CD4-positive, alpha-beta T cell treated with Interferon alpha-2 for 1 hour (primary cell): ENCODE measurements around the gene RPS6KL1.

Experiments used
- DNase-seq, 2 donors: peaks; one replicate each; pipeline ENCODE4 v3.0.0-alpha.2; 2020 to 2022

The RPS6KL1 gene

DNA sequence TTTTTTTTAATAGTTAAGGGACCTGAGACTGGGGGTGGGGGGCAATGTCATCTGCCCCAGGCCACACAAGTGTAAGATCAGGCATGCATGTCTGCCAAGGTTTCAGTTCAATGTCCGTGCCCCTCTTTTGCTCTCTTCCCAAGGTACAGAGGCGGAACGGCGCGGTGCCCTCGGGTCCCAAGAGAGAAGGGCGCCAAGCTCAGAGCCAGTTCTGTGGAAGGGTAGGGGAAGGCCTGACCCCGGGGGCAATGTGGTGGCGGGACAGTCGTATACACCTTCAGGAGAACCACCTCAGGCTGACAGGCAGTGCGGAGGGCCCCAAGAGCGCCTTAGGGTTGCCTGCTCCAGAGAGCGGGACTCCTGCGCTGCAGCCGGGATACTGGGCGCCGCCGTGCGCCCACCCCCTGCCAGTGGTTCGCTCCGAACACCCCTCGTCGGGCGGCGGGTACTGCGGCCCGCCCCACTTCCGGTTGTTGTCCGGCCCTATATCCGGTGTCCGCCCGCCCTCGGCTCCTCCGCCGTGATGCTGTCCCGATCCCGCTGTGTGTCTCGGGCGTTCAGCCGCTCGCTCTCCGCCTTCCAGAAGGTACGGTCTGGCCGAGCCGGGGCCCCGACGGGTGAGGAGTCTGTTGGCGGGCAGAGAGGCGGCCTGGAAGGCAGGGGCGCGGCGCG, 41.5 kb downstream of the RPS6KL1 start, which contains the start of gene DLST:
TSS of gene DLST (plus strand) at position 486 of the 672 bp plus-strand sequence. CDS start at position 524, 38 bp downstream.
- DNase-seq = peak; percentile 78 to 91

DNA sequence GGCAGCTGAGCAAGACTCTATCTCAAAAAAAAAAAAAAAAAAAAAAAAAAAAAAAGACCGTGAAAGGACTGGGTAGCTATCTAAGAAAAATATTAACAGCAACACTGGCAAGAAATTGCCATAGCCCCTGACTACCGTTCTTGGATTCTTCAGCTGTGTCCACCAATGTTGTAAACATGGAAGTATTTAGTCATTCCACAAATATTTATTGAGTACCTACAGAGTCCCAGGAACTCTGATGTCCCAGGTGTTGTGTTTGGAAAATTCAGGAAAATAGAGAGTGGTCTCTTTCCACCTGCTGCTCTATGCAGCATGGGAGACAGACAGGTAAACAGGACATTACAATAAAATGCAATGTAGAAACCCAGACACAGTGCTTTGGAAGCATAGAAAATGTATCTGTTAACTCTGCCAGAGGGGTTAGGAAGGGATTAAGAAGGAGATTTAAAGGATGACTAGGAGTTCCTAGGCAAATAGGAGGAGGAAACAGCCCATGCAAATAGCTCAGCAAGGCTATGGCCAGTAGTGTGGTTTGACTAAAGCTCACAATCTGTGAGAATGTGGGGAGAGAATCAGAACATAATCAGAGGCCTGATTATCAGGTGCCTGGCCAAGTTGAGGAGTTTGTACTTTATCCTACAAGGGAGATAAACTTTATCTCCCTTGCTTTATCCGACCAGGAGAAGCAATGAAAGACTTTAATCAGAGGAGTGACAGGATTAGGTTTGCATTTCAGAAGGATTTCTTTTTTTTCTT, 43.5 kb downstream of the RPS6KL1 start:
- no peak for DNase-seq

DNA sequence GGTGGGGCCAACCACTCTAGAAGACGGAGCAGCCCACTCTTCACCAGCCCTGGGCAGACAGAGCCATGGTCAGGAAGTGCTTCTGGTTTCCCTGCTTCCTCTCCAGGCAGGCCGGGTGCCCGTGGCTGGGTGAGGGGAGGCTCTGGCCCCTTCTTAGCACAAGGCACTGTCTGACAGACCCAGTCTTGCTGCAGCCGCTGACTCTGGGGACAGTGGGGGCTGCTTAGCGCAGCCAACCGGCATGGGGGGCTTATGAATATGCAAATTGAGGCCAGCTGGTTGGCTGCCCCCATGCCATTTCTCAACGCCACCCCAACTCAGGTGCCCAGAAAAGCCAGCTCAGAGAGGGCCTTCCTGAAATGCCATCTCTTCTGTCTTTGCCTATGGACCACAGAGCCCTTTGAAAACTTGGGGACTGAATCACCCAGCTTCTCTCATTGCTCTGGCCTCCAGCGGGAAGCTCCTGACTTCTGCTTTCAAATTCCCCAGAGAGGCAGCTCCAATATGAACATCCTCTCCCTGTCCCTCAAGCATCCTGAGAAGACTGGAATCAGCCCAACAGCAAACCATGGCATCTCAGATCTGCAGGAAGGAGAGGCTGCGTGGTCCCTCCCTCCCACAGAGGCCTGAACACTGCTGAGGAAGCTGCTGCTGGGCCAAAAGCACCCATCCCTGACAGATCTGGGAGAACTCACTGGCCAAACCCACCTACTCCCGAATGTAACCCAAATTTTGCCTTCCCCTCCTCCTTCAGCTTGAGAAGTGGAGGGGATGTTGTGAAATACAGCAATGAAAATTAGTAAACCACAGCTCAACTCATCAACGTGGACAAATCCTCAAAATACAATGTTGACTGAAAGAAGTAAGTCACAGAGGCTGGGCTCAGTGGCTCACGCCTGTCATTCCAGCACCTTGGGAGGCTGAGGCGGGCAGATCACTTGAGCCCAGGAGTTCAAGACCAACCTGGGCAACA, 46.8 kb downstream of the RPS6KL1 start, which contains the start of gene PROX2:
TSS of gene PROX2 (minus strand) at position 205 of the 973 bp plus-strand sequence. CDS start 12,311 bp downstream, outside the sequence.
- peak in 1 of 2 donors; percentile 29 for DNase-seq

DNA sequence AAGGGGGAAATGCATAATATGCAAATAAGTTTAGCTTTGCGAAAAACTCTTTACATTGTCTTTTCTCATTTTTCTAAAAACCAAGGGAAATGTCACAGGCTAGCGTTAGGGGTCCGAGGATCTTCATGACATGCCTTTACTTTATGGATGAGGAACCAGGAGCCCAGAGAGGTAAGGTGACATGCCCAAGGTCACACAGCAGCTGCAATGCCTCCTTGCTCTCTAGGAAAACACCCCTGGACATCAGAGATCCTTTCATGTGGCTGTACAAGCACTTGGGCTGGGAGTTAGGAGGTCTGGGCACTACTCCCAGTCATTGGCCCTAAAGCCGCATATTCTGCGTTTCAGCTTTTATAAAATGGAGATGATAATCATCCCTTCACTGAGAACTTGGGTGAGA, 47.9 kb downstream of the RPS6KL1 start:
- no peak for DNase-seq

DNA sequence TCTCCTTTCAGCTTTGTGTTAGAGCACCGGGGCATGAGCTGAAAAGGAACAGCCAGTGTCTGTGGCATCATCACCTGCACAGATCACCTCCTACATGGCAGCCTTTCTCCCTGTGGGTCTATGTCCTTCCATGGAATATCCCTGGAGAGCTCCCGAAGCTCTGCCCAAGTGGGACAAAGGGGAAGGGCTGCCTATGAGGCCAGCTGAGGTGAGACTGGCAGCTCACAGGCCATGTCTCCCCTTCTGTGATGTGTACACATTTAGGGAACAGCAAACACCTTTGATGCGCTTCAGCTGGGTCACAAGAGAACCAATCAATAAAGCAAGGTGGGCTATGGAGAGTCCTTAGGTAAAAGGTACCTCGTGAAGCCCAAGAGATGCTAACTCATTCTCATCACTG, 51.2 kb downstream of the RPS6KL1 start:
- no peak for DNase-seq

DNA sequence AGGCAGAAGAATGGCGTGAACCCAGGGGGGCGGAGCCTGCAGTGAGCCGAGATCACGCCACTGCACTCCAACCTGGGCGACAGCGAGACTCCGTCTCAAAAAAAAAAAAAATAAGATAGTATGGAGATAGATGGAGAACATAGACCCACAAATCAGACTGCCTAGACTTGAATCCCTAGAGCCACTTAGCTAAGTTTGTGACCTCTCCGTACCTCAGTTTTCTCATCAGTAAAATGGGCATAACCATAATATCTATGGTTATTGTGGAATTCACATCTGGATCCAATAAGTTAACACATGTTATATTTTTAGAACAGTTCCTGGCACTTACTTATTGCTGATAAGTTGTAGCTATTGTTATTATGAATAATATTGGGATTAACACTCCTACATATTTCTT, 54.3 kb downstream of the RPS6KL1 start:
- DNase-seq = no peak

DNA sequence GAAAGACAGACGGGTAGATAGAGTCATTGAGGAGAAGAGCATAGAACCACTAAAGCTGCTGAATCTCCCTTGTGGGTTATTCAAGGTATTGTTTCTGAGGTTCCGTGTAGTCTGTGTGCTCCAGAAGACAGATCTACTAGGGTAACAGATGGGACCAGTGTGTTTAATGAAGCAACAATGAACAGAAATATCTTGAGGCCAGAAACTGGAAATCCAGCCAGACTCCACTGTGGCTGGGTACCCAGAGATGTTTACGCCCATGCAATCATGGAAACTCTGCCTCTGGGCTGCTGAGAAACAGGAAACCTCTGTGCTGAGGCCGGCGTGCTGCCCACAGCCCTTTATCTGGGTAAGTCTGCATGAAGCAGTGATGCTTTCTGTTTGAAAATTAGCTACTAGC, 55.4 kb downstream of the RPS6KL1 start:
- DNase-seq = peak in 1 of 2 donors; percentile 47

DNA sequence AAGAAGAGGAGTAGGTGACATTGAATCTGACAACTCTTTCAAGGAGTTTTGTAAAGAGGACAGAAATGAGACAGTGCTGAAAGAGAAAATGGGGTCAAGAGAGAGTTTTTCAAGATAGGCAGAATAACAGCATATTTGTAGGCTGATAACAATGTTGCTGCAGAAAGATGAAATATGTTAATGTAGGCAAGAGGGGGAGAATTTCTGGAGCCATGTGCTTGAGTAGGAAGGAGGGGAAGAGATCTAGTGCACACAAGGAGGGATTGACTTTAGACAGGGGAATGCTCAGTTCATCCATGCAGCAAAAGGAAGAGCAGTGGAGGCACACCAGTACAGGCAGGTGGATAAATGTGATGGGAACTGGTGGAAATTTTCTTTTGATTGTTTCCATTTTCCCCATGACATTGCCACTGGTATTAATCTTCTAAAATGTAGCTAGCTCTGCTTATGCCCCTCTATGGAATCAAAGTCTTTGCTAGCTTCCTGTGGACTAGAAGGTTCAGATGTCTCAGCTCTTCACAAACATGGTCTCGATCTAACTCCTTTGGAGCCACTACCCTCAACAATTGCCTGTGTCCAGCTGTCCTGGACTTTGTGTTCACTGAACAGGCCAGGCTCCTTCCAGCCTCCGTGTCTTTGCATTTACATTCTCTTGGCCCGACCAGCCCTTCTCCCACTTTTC, 56.2 kb downstream of the RPS6KL1 start:
- DNase-seq = no peak

DNA sequence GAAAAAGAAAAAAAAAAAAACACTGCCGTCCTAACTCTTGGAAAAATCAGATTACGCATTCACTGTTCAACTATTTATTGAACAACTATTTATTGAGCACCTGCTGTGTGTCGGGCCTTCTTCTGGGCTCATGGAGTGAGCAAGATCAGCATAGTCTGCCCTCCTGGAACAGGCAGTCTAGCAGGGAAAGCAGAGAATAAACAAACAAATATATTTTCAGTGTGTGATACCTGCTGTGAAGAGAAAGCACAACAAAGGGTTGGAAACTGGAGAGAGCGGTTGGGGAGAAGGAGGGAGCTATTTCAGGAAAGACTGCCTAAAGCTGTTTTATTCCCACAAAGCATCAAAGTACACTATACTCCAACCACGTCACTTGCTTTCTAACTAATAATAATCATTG, 57.9 kb downstream of the RPS6KL1 start:
- DNase-seq = no peak

DNA sequence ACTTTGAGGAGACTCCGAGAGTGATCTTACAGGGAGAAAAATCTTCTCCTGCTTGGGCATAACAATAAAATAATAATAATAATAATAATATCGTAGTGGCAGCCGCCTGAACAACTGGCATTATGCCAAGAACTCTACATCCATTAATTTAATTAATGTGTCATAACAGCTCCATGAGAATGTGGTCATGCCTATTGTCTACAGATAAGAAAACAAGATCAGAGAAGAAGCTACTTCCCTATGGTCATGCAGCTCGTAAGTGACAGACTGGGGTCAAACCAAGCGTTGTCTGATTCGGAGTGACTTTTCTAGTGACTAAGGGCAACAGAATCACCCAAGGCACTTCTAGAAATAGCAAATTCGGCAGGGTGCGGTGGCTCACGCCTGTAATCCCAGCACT, 58.9 kb downstream of the RPS6KL1 start:
- no peak for DNase-seq

DNA sequence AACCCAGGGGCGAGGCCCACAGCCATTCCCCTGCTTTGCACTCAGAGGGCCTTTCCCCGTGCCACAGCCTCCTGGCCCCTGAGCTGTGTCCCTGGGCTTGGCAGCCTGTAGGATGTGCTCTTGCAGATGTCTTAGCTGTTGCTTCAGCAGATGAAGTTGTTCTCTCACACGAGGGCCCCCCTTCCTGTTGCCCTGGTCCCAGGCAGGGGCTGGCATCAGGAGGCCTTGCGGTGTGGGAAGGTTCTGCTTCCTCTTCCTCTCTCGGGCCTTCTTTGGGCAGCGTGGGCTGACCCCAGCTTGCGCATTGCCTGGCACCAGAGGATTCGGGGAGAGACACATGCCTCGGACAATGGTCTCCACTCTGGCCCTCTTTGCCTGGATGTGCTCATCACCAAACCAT, 59.8 kb downstream of the RPS6KL1 start:
- no peak for DNase-seq

DNA sequence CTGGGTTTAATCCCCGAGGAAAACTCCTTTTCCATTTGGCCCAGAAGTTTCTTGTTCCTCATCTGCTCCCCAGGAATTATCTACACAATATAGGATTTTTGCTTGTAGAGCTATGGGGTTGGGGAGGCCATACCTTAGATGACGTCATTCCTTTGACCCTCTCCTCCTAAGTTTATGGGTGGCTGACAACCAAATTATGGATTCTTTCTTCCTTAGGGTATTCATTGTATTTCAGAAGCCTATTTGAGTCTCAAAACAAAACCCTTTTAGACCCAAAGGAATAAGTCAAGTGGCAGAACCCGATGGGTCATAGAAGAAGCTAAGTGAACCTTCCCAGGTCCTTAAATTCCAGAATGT, 61.3 kb downstream of the RPS6KL1 start:
- DNase-seq = no peak

DNA sequence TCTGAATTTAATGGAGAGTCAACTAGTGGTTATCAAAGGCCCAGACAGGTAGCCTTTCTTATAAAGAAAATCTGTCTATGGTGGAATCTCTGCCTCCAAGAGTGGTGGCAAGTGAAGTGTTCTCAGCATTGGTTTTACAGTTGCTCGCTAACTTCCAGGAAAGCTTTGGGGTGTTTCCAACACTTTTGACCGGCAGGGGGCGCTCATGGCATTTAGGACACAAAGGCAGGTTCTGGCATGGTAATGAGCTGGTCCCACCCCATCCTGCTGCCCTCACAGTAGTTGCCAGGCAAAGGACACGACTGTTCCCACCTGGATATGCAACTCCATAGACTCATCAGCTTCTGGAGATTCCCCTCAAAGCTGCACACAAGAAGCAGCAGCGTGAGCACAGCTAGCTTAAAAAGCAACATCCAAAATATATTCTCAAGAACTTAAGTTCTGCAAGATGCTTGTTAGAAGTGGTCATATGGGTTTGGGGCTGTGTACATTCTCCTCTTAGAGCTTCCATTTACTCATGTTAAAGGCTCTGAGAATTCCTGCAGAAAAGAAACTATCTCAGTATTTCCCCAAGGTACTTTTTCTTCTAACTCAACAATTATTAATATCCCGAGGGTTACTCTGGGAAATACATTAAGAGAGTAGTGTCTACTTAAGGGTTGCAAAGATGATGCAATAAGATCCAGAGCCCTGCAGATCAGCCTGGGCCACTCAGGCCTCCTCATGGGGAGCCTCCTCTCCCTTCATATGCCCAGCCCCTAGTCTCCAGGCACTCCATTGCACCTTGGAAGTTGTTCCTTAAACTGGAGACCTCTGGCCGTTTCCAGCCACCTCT, 61.9 kb downstream of the RPS6KL1 start:
- DNase-seq = peak; percentile 84 to 90

DNA sequence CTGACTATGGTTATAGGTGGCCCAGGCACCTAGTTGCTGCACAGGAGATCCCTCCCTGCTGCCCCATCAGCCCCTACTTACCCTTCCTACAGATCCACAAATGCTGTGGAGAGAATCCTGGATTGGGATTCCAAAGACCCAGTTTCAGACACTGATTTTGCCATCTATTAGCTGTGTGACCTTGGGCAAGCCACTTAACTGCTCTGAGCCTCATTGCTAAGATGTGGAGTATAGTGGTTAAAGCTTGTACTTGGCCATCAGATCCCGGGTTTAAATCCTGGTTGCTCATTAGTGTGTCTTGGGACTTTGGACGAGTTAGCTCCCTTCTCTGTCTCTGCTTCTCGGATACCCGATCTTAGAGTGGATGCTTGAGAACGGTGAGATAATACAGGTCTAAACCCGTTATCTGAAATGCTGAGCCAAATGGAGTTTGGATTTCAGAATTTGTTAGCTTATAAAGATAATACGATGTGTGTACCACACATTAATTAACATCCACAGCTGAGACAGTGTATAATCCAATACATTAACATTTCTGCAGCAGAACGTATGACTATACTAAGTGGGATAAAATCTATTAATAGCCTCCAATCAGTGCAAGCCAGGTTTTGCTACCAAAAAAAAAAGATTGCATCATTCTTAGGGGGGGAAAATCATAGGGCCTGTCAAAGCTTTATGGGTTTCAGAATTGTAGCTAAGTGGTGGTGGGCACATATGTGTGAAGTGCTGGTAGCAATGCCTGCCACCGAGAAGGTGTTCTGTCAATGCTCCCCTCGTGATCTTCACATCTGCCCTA, 63.1 kb downstream of the RPS6KL1 start:
- DNase-seq = no peak

DNA sequence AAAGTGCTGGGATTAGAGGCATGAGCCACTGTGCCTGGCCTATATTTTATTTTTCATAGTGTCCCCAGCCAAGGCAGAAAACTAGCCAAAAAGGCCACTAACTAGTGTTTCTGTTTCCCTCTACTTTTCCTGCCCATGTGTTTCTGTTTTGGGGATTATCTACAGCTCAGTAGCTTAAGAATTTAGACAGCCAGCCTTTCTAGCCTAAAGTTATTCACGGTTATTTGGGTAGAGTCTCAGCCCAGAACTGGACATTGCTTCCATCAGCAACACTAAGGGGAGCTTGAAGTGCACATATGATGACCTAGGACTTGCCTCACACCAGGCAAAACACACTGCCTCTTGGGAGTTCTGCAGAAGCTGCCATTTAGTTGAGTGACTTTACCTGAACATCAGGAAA, 65.0 kb downstream of the RPS6KL1 start:
- DNase-seq = no peak

DNA sequence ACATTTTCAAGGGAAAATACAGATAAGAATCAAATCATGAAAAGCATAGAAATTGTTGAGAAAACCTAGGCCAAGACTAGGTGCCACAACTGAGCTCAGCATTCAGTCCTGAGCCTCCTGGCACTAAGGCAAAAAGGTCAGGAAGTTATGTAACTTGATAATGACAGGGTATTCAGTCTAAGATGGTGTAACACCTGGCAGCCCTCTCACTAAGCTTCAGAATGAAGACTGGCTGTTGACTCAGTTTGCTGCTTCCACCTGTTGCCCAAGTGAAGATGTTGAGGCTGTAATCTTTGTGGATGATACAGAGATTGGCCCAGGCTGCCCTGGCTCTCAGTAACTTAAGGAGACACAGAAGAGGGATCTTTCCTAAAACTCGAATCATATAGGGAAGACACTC, 66.7 kb downstream of the RPS6KL1 start:
- DNase-seq = no peak

DNA sequence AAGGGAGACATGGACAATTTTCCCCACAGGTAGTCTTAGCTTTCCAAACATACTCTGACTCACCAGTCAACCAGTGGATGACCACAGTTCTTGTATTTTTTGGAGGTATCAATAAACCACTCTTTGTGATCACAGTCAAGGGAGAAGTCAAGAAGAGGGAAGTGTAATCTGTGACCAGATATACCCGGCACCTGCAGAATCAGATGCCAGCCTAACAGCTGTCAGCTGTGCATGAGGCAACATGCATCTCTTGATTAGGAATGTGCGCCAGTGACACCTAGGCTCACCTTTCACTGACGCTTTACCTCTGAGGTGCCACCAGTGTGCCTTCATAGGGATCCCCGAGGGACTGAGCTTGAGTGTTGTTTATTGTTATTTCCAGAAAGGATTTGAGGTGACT, 67.1 kb downstream of the RPS6KL1 start:
- DNase-seq = no peak

DNA sequence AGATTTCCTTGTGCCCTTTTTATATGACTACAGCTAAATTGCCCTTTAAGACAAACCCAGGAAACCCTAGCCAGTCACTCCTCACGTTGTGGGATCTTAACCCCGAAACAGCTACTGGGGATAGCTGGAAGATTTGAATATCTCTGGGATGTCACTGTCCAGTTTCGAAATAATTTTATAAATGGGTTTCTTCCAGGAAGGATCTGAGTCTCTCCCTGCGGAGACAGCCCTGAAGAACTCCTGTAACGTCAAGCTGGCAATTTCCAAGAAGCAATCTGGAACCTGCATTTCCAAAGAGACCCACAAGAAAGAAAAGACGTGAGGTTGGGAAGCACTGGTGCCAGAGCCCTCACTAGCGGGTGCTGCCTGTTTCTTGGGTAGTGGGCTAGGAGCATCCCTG, 68.0 kb downstream of the RPS6KL1 start:
- DNase-seq = no peak
